Endothelial cell of hepatic sinusoid (primary cell): ENCODE results near the gene G0S2.

Source experiments
- in situ Hi-C: cut with HindIII; loops from 2 replicates; pipeline ENCODE4 v1.10.0; 2017; ENCODE audit warnings: low sequenced_read_pairs

The G0S2 gene

GRCh38 chr1:209710093-209710492 is 34.9 kb downstream of the G0S2 start:
- in situ Hi-C loops = no loop called here

DNA sequence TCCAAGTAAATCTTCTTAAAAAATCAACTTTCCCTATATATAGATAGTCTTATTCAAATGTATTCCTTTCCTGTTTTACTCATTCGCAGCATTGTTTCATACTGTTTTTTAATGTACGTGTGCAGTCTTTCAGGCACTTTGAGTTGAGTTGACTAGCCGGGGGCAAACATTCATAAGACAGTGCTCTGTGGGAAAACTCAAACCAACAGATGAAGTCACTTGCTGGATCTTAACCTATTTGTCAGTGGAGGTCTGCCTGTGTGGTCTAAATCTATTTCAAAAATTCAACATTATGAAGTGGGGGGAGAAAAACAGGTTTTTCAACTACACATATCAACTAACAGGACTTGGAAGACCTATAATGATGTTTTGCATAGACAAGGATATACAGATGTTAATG is 35.6 kb downstream of the G0S2 start:
- in situ Hi-C loops = no loop called here

GRCh38 chr1:209714338-209714737 is 39.1 kb downstream of the G0S2 start:
- in situ Hi-C loops = no loop called here

GRCh38 chr1:209715314-209715713 is 40.1 kb downstream of the G0S2 start:
- in situ Hi-C loops = no loop called here

- in situ Hi-C loops = no loop called here
These were observed 42.6 kb downstream of the G0S2 start for GRCh38 chr1:209717818-209718217.

- in situ Hi-C loops = no loop called here
These were observed 45.1 kb downstream of the G0S2 start for GRCh38 chr1:209720326-209720725.

DNA sequence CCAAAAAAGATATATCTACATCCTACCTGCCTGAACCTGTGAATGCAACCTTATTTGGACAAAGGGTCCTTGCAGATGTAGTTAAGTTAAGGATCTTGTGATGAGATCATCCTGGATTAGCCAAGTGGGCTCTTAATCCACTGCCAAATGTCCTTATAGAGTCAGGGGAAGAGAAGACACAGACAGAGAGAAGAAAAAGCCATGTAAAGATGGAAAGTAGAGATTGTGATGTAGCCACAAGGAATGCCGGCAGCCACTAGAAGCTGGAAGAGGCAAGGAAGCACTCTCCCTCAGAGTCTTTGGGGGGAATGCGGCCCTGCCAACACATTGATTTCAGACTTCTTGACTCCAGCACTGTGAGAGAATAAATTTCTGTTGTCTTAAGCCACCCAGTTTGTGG is 45.6 kb downstream of the G0S2 start:
- in situ Hi-C loops = no loop called here

DNA sequence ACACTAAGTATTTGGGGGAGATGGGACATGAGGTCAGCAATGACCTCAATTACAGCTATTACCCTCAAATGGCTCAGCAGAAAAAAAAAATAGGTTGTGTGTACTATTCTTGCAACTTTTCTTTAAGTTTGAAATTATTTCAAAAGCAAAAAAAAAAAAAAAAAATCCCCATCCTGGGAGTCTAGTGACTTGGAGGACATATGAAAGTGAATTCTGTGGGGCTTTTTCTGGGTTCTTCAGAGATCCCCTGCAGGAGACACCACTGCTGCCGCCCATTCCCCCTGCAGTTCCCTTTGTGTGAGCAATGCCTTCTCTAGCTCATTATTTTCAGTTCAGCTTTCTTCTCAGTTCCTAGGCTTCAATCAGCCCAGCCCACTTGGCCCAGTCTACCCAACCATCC is 46.1 kb downstream of the G0S2 start:
- in situ Hi-C loops = no loop called here

GRCh38 chr1:209723265-209723664 is 48.1 kb downstream of the G0S2 start:
- in situ Hi-C loops = no loop called here

GRCh38 chr1:209723756-209724693 is 48.8 kb downstream of the G0S2 start:
- in situ Hi-C loops = no loop called here
